OCI-LY1 (cell line): Measurements from ENCODE around the gene ASPSCR1.

Experiments used
- CTCF ChIP-seq: fragments of 200-600 bp; sonication (generic), shearing (Covaris generic); IDR thresholded peaks from 2 replicates; pipeline ENCODE4 v1.5.1; 2017; ENCODE audit warnings: mild to moderate bottlenecking, antibody characterized with exemption, low read length, moderate library complexity, mixed read lengths
- EZH2 ChIP-seq: fragments of 200-600 bp; sonication (generic), shearing (Covaris generic); IDR thresholded peaks from 2 replicates; pipeline ENCODE4 v1.8.0; 2017; ENCODE audit warnings: borderline replicate concordance, mixed run types, mild to moderate bottlenecking, antibody characterized with exemption, low read length, moderate library complexity, mixed read lengths

GRCh38 chr17:82053556-82054263 lies 76.3 kb downstream of the ASPSCR1 start:
- TF ChIP-seq CTCF (no peak), EZH2 (no peak)
